Duodenal mucosa (tissue), 2 donors: Measurements from ENCODE around the gene MRFAP1.
A peak's percentile ranks its signal among the peaks of the same experiment; 100 is the strongest.

Experiments used
- H3K27ac ChIP-seq: one replicate; pipeline ENCODE4 v1.7.0; 2013; ENCODE audit warnings: low read depth, low read length
- H3K27me3 ChIP-seq, 2 donors: one replicate each; pipeline ENCODE4 v1.7.0; 2013; ENCODE audit warnings: low read length in 2 of 2, control low read depth in 1 of 2; ENCODE audit not compliant: insufficient read depth in 2 of 2, control insufficient read depth in 1 of 2
- H3K36me3 ChIP-seq, 2 donors: one replicate each; pipeline ENCODE4 v1.7.0; 2013; ENCODE audit warnings: low read length in 2 of 2, control low read depth in 1 of 2; ENCODE audit not compliant: insufficient read depth in 2 of 2, control insufficient read depth in 1 of 2
- H3K4me1 ChIP-seq, 2 donors: one replicate each; pipeline ENCODE4 v1.7.0; 2013; ENCODE audit warnings: low read length in 2 of 2, control low read depth in 1 of 2; ENCODE audit not compliant: insufficient read depth in 2 of 2, control insufficient read depth in 1 of 2
- H3K4me3 ChIP-seq, 2 donors: one replicate each; pipeline ENCODE4 v1.7.0; 2013; ENCODE audit warnings: low read length in 2 of 2, low read depth in 1 of 2
- H3K9ac ChIP-seq, 2 donors: one replicate each; pipeline ENCODE4 v1.7.0; 2013; ENCODE audit warnings: low read length in 2 of 2, low read depth in 1 of 2
- H3K9me3 ChIP-seq, 2 donors: one replicate each; pipeline ENCODE4 v1.7.0; 2013; ENCODE audit warnings: low read length in 2 of 2, control low read depth in 1 of 2; ENCODE audit not compliant: control insufficient read depth in 1 of 2

The MRFAP1 gene

DNA sequence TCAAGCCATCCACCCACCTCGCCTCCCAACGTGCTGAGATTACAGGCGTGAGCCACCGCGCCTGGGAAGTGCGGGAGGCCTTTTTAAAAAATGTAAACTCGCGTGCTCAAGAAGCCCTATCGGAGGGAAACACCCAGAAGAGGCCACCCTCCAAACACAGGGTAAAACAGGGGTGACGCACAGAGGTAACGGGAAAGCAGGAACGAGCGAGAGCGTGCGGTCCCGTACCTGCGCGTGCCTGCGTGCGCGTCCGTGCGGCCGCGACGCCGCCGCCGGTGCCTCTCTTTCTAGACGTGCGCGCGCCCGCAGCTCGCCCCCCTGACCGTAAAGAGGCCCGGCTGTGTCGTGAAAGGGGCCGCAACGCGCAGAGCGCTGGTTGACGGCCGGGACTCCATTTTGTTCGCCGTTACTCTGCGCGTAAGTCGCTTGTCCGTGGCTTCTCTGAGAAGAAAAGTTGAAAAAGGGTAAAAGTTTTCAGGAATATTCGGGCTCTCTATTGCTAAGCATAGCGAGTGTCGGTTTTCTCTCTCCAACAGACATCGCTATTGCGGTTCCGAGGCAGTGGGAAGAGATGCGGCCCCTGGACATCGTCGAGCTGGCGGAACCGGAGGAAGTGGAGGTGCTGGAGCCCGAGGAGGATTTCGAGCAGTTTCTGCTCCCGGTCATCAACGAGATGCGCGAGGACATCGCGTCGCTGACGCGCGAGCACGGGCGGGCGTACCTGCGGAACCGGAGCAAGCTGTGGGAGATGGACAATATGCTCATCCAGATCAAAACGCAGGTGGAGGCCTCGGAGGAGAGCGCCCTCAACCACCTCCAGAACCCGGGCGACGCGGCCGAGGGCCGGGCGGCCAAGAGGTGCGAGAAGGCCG, at the start of gene MRFAP1:
MRFAP1 (plus strand) TSS at position 394 of the 872 bp plus-strand sequence; CDS start at position 572, 178 bp downstream.
- Histone ChIP-seq H3K4me3 (peak within 1 kb of the TSS; percentile 92 to 94), H3K36me3 (peaks cover 6 to 19% of the 10 kb centered on the region in 2 donors), H3K9ac (peak within 1 kb of the TSS; percentile 87 to 98), H3K27me3 (no peaks in the 10 kb centered on the region), H3K9me3 (no peaks in the 10 kb centered on the region), H3K4me1 (peaks cover 16 to 18% of the 10 kb centered on the region in 2 donors), H3K27ac (peak within 1 kb of the TSS; percentile 90)

DNA sequence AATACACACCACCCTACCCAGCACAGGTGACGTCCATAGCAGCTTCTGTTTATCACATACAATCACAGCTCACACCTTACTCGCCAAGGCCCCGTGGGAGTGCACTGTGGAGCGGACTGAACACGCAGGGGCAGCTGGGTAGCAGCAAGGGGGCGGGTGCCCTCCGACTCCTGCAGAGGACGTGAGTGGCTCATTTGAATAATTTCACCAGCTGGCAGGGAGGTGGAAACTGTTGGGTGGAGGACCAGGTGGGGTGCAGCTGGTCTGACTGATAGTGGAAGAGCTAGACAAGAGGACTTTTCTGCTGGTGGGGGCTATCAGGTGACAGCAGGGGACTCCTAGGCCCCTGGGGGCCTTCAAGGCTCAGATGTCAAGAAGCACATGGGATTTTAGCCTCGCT, 49.2 kb upstream of the MRFAP1 start:
- H3K27me3 ChIP-seq, result no peaks in the 10 kb centered on the region
- no peaks in the 10 kb centered on the region for H3K4me1 ChIP-seq
- H3K9ac ChIP-seq, result no peak overlapping the region
- no peak overlapping the region for H3K4me3 ChIP-seq
- H3K9me3 ChIP-seq, result no peaks in the 10 kb centered on the region
- H3K27ac ChIP-seq, result no peak overlapping the region
- H3K36me3 ChIP-seq, result peaks cover 14 to 32% of the 10 kb centered on the region in 2 donors

DNA sequence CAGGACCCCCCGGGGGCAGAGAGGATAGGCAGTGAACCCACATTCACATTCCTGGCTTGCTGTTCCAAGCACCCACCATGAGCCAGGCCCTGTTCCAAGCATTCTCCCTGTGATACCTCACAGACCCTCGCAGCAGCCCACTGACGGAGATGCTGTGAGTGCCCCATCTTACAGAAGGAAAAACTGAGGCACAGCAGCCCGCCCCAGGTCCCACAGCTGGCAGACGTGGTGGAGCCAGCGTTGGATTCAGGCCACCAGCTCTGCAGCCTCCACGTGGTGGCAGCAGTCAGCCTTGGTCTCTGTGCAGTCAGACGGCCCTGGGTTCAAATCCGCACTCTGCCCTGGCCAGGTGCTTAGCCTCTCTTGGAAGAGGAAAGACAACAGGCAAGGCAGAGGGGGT, 48.7 kb upstream of the MRFAP1 start:
- Histone ChIP-seq H3K9me3 (no peaks in the 10 kb centered on the region), H3K27me3 (no peaks in the 10 kb centered on the region), H3K27ac (no peak overlapping the region), H3K36me3 (peaks cover 14 to 30% of the 10 kb centered on the region in 2 donors), H3K4me3 (no peak overlapping the region), H3K4me1 (no peaks in the 10 kb centered on the region), H3K9ac (no peak overlapping the region)

- no peaks in the 10 kb centered on the region for H3K27me3 ChIP-seq
- no peak overlapping the region for H3K27ac ChIP-seq
- no peak overlapping the region for H3K4me3 ChIP-seq
- H3K9ac ChIP-seq, result no peak overlapping the region
- no peaks in the 10 kb centered on the region for H3K4me1 ChIP-seq
- peaks cover 16 to 35% of the 10 kb centered on the region in 2 donors for H3K36me3 ChIP-seq
- H3K9me3 ChIP-seq, result no peaks in the 10 kb centered on the region
Measured at GRCh38 chr4:6592804-6593563, 47.5 kb upstream of the MRFAP1 start.

DNA sequence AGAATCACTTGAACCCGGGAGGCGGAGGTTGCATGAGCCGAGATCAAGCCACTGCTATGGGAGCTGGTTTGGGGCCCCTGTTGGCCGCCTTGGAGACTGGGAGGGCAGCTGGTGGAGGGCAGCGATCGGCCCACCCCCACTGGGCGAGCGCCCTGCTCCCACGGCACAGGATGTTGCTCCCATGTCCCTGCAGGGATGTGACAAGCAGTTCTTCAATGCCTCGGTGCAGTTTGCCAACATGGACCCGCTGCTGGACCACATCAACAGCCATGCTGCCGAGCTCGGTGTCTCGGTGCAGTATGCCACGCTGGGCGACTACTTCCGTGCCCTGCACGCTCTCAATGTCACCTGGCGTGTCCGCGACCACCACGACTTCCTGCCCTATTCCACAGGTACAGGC, 46.1 kb upstream of the MRFAP1 start:
- Histone ChIP-seq H3K27ac (no peak overlapping the region), H3K4me1 (no peaks in the 10 kb centered on the region), H3K9me3 (no peaks in the 10 kb centered on the region), H3K27me3 (no peaks in the 10 kb centered on the region), H3K36me3 (peaks cover 25 to 37% of the 10 kb centered on the region in 2 donors), H3K4me3 (no peak overlapping the region), H3K9ac (no peak overlapping the region)

DNA sequence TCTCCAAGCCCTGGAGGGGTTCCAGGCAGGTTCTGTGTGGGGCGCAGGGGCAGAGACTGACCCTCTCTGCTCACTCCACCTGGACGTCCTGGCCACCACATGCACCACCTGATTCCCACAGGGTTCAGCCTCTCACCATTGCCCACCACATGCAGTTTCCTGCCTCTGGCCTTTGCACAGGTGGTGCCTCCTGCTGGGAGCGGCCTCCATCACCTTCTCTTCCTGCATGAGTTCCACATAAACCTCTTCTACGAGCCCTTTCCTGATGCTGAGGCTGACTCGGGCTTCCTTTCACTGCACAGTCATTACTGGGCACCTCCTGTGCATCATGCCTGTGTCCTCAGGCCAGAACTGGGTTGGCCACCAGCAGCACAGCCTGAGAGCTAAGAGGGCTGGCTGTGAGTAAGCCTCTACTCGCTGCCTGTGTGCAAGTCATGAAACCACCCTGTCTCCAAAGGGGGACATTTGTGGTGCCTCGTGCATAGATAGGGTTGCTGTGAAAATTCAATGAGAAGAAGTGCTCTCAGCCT, 45.6 kb upstream of the MRFAP1 start:
- Histone ChIP-seq H3K4me1 (no peaks in the 10 kb centered on the region), H3K9me3 (no peaks in the 10 kb centered on the region), H3K9ac (no peak overlapping the region), H3K27ac (no peak overlapping the region), H3K27me3 (no peaks in the 10 kb centered on the region), H3K4me3 (no peak overlapping the region), H3K36me3 (peaks cover 25 to 37% of the 10 kb centered on the region in 2 donors)

GRCh38 chr4:6595897-6596537, 44.5 kb upstream of the MRFAP1 start:
- no peak overlapping the region for H3K9ac ChIP-seq
- no peak overlapping the region for H3K27ac ChIP-seq
- no peaks in the 10 kb centered on the region for H3K27me3 ChIP-seq
- no peaks in the 10 kb centered on the region for H3K4me1 ChIP-seq
- H3K9me3 ChIP-seq, result no peaks in the 10 kb centered on the region
- no peak overlapping the region for H3K4me3 ChIP-seq
- H3K36me3 ChIP-seq, result peaks cover 26 to 44% of the 10 kb centered on the region in 2 donors

DNA sequence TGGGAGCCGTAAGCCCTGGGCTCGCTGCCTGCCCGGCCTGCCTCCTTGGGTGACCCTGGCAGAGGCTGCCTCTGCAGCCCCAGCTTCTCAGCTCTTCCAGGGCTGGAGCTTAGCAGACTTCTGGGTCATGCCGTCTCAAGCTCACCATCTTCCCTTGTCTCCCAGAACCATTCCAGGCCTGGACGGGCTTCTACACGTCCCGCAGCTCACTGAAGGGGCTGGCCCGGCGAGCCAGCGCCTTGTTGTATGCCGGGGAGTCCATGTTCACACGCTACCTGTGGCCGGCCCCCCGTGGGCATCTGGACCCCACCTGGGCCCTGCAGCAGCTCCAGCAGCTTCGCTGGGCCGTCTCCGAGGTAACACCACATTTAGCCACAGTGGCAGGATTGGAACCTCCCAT, 43.5 kb upstream of the MRFAP1 start:
- H3K27me3 ChIP-seq, result no peaks in the 10 kb centered on the region
- H3K4me3 ChIP-seq, result no peak overlapping the region
- no peak overlapping the region for H3K9ac ChIP-seq
- no peaks in the 10 kb centered on the region for H3K4me1 ChIP-seq
- peaks cover 31 to 50% of the 10 kb centered on the region in 2 donors for H3K36me3 ChIP-seq
- H3K9me3 ChIP-seq, result no peaks in the 10 kb centered on the region
- H3K27ac ChIP-seq, result no peak overlapping the region

DNA sequence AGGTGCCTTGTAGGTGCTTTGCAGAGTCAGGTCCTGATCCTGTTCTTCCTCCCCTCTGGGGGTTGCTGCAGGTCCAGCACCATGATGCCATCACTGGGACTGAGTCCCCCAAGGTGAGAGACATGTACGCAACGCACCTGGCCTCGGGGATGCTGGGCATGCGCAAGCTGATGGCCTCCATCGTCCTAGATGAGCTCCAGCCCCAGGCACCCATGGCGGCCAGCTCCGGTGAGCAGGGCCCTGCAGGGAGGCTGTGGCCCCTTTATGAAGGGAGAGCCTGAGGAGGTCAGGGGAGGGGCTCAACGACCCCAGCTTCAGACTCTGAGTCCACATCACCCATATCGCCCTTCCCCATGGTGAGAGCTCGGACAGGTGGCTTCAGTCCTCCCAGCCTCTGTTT, 42.4 kb upstream of the MRFAP1 start:
- Histone ChIP-seq H3K4me3 (no peak overlapping the region), H3K36me3 (peaks cover 31 to 54% of the 10 kb centered on the region in 2 donors), H3K9me3 (no peaks in the 10 kb centered on the region), H3K27ac (no peak overlapping the region), H3K4me1 (no peaks in the 10 kb centered on the region), H3K27me3 (no peaks in the 10 kb centered on the region), H3K9ac (no peak overlapping the region)
